H9 (cell line): ENCODE measurements around the gene ZNF471. TPM values are rescaled to one million over a fixed set of nuclear protein-coding genes. Genes with fewer than 3 reads are reported as not detected.

Experiments
- DNase-seq: peaks from one replicate; pipeline ENCODE4 v3.0.0-alpha.2; 2017
- H2AFZ ChIP-seq: one replicate; pipeline ENCODE4 v1.6.1; 2013; ENCODE audit warnings: mild to moderate bottlenecking, low read length, control low read depth, moderate library complexity
- H2AK5ac ChIP-seq: 2 replicates; pipeline ENCODE4 v1.6.1; 2013; ENCODE audit warnings: low read length, control low read depth, mixed read lengths; ENCODE audit not compliant: insufficient read length
- H2BK120ac ChIP-seq: one replicate; pipeline ENCODE4 v1.6.1; 2013; ENCODE audit warnings: low read depth, mild to moderate bottlenecking, low read length, control low read depth, inconsistent platforms; ENCODE audit not compliant: poor library complexity, severe bottlenecking
- H2BK12ac ChIP-seq: 2 replicates; pipeline ENCODE4 v1.6.1; 2013; ENCODE audit warnings: low read length, control low read depth, mixed read lengths, low read depth; ENCODE audit not compliant: insufficient read length
- H2BK15ac ChIP-seq: 2 replicates; pipeline ENCODE4 v1.6.1; 2013; ENCODE audit warnings: low read depth, low read length, control low read depth
- H2BK20ac ChIP-seq: one replicate; pipeline ENCODE4 v1.6.1; 2013; ENCODE audit warnings: low read depth, mild to moderate bottlenecking, low read length, control low read depth, inconsistent platforms; ENCODE audit not compliant: poor library complexity, severe bottlenecking
- H2BK5ac ChIP-seq: 2 replicates; pipeline ENCODE4 v1.6.1; 2013; ENCODE audit warnings: low read length, control low read depth, mixed read lengths; ENCODE audit not compliant: insufficient read length
- H3K14ac ChIP-seq: 2 replicates; pipeline ENCODE4 v1.6.1; 2013; ENCODE audit warnings: low read length, control low read depth; ENCODE audit not compliant: insufficient read depth
- H3K18ac ChIP-seq: 2 replicates; pipeline ENCODE4 v1.6.1; 2013; ENCODE audit warnings: low read depth, mild to moderate bottlenecking, mixed read lengths, low read length, control low read depth; ENCODE audit not compliant: insufficient read length
- H3K23ac ChIP-seq: 2 replicates; pipeline ENCODE4 v1.6.1; 2013; ENCODE audit warnings: low read length, control low read depth, mixed read lengths, low read depth; ENCODE audit not compliant: insufficient read length
- H3K23me2 ChIP-seq: 2 replicates; pipeline ENCODE4 v1.6.1; 2013; ENCODE audit warnings: low read depth, mild to moderate bottlenecking, mixed read lengths, low read length, control low read depth; ENCODE audit not compliant: insufficient read length, poor library complexity, severe bottlenecking
- H3K27ac ChIP-seq: 2 replicates; pipeline ENCODE4 v1.5.1; 2013; ENCODE audit warnings: low read length, control low read depth, mixed read lengths, low read depth; ENCODE audit not compliant: insufficient read length
- H3K27me3 ChIP-seq: 2 replicates; pipeline ENCODE4 v1.6.1; 2013; ENCODE audit warnings: low read length, control low read depth, inconsistent platforms; ENCODE audit not compliant: insufficient read depth
- H3K4ac ChIP-seq: 2 replicates; pipeline ENCODE4 v1.6.1; 2013; ENCODE audit warnings: low read depth, mild to moderate bottlenecking, control low read depth, inconsistent platforms, low read length, moderate library complexity
- H3K4me1 ChIP-seq: 2 replicates; pipeline ENCODE4 v1.6.1; 2013; ENCODE audit warnings: low read length, control low read depth, inconsistent platforms; ENCODE audit not compliant: insufficient read depth
- H3K4me2 ChIP-seq: 2 replicates; pipeline ENCODE4 v1.6.1; 2013; ENCODE audit warnings: low read length, control low read depth, mixed read lengths; ENCODE audit not compliant: insufficient read length, insufficient read depth
- H3K56ac ChIP-seq: 2 replicates; pipeline ENCODE4 v1.6.1; 2013; ENCODE audit warnings: low read depth, mild to moderate bottlenecking, mixed read lengths, low read length, control low read depth; ENCODE audit not compliant: insufficient read length
- H3K79me1 ChIP-seq: 2 replicates; pipeline ENCODE4 v1.6.1; 2013; ENCODE audit warnings: low read depth, mild to moderate bottlenecking, moderate library complexity, low read length, control low read depth, inconsistent platforms; ENCODE audit not compliant: insufficient read depth, poor library complexity, severe bottlenecking
- H3K79me2 ChIP-seq: 2 replicates; pipeline ENCODE4 v1.6.1; 2013; ENCODE audit warnings: low read length, control low read depth, inconsistent platforms; ENCODE audit not compliant: insufficient read depth
- H3K9ac ChIP-seq: 2 replicates; pipeline ENCODE4 v1.6.1; 2013; ENCODE audit warnings: low read length, control low read depth, mixed read lengths; ENCODE audit not compliant: insufficient read length; ENCODE audit errors: extremely low read depth
- H3K9me3 ChIP-seq: one replicate; pipeline ENCODE4 v1.6.1; 2013; ENCODE audit warnings: low read depth, low read length, inconsistent platforms; ENCODE audit not compliant: control insufficient read depth
- H3T11ph ChIP-seq: one replicate; pipeline ENCODE4 v1.6.1; 2013; ENCODE audit warnings: mild to moderate bottlenecking, low read length, control low read depth, inconsistent platforms
- H4K20me1 ChIP-seq: one replicate; pipeline ENCODE4 v1.6.1; 2013; ENCODE audit not compliant: control insufficient read depth, insufficient read length, insufficient read depth
- H4K5ac ChIP-seq: 2 replicates; pipeline ENCODE4 v1.6.1; 2013; ENCODE audit warnings: low read depth, mild to moderate bottlenecking, mixed read lengths, low read length, control low read depth; ENCODE audit not compliant: insufficient read length
- H4K8ac ChIP-seq: replicated peaks from 2 replicates; pipeline ENCODE4 v1.6.1; 2013; ENCODE audit warnings: low read length, control low read depth, mixed read lengths, low read depth; ENCODE audit not compliant: insufficient read length
- H4K91ac ChIP-seq: 2 replicates; pipeline ENCODE4 v1.6.1; 2013; ENCODE audit warnings: low read depth, mild to moderate bottlenecking, moderate library complexity, mixed read lengths, low read length, control low read depth; ENCODE audit not compliant: insufficient read length
- H3K27ac Mint-ChIP-seq, 3 experiments: 2 replicates in 2 of 3; 3 replicates in 1 of 3; pipeline ENCODE4 v1.8.0; 2020 to 2021; ENCODE audit warnings: mixed read lengths in 3 of 3, mild to moderate bottlenecking in 1 of 3, moderate library complexity in 1 of 3
- H3K27me3 Mint-ChIP-seq: 2 replicates; pipeline ENCODE4 v1.8.0; 2021; ENCODE audit warnings: low read depth, mild to moderate bottlenecking, moderate library complexity, mixed read lengths
- H3K36me3 Mint-ChIP-seq, 3 experiments: 2 replicates in 2 of 3; 3 replicates in 1 of 3; pipeline ENCODE4 v1.8.0; 2020 to 2021; ENCODE audit warnings: low read depth in 3 of 3, mixed read lengths in 3 of 3; ENCODE audit not compliant: insufficient read depth in 1 of 3
- H3K4me1 Mint-ChIP-seq, 2 experiments: 2 replicates each; pipeline ENCODE4 v1.8.0; 2020; ENCODE audit warnings: mixed read lengths in 2 of 2
- H3K4me3 Mint-ChIP-seq, 2 experiments: 2 replicates in 1 of 2; 3 replicates in 1 of 2; pipeline ENCODE4 v1.8.0; 2020 to 2021; ENCODE audit warnings: mild to moderate bottlenecking in 2 of 2, mixed read lengths in 2 of 2, moderate library complexity in 1 of 2
- H3K9me3 Mint-ChIP-seq, 2 experiments: 2 replicates in 1 of 2; 3 replicates in 1 of 2; pipeline ENCODE4 v1.8.0; 2020; ENCODE audit warnings: mild to moderate bottlenecking in 2 of 2, mixed read lengths in 2 of 2, moderate library complexity in 1 of 2
- CTCF ChIP-seq: fragments of 200-600 bp; sonication (generic); conservative IDR thresholded peaks from 3 replicates; pipeline ENCODE4 v1.8.0; 2021; ENCODE audit warnings: antibody characterized with exemption, mild to moderate bottlenecking
- WGBS: extraction: QIAGEN DNeasy Blood & Tissue Kit; methylation state at CpG from one replicate; pipeline ENCODE4 v1.1.7; 2013; ENCODE audit warnings: missing lambda C conversion rate, low lambda C conversion rate, mixed read lengths; ENCODE audit not compliant: insufficient read length; ENCODE audit errors: extremely low coverage; 5-methylcytosine and 5-hydroxymethylcytosine counted together
- total RNA-seq: library from RNA; stranded (reverse); gene quantifications from 2 replicates; pipeline ENCODE4 v1.2.1, GENCODE V29; 2021

ZNF471 gene
- total RNA-seq, 1 experiment from 2014 or later, result not detected

GRCh38 chr19:56525214-56525860, 17.7 kb downstream of the ZNF471 start:
- Histone ChIP-seq H3K4me1 (no peaks in the 10 kb centered on the region), H4K8ac (no peak overlapping the region), H2AK5ac (no peak overlapping the region), H3K56ac (no peak overlapping the region), H2BK120ac (no peak overlapping the region), H2BK20ac (no peak overlapping the region), H4K20me1 (no peaks in the 10 kb centered on the region), H3K9ac (no peak overlapping the region), H2BK5ac (no peak overlapping the region), H3K14ac (no peak overlapping the region), H3K9me3 (peaks cover 84% of the 10 kb centered on the region), H3K79me2 (no peaks in the 10 kb centered on the region), H2BK12ac (no peak overlapping the region), H3K23me2 (no peaks in the 10 kb centered on the region), H3K4me2 (no peak overlapping the region), H3K18ac (no peak overlapping the region), H4K91ac (no peak overlapping the region), H3K4ac (no peak overlapping the region), H3K79me1 (no peaks in the 10 kb centered on the region), H2BK15ac (no peak overlapping the region), H3K23ac (no peak overlapping the region), H3T11ph (no peak overlapping the region), H3K27me3 (no peaks in the 10 kb centered on the region), H2AFZ (no peak overlapping the region), H4K5ac (no peak overlapping the region), H3K27ac (no peak overlapping the region)
- Mint-ChIP-seq H3K36me3 (peaks cover 3 to 34% (median 12%) of the 10 kb centered on the region in 3 experiments; a peak in 6 of 7 replicates), H3K4me1 (no peaks in the 10 kb centered on the region), H3K27ac (no peak overlapping the region), H3K27me3 (no peaks in the 10 kb centered on the region; the same call in 1 of the 2 replicates), H3K4me3 (no peak overlapping the region), H3K9me3 (peaks cover 98 to 100% of the 10 kb centered on the region in 2 experiments)
- no peak for TF ChIP-seq CTCF
- no peak for DNase-seq
- no CpG with 5 or more reads among the region's 4 CpGs for WGBS
